ENCODE measurements around the gene IRF3.

GRCh38 chr19:49681830-49682229 lies 16.2 kb upstream of the IRF3 start:
- TF ChIP-seq FOS (IDR thresholded peaks at IDR 0.05; ENCODE audit: low read depth, low read length) (no peak), CTCF (conservative IDR thresholded peaks at IDR 0.05; ENCODE audit: low read depth, low read length) (no peak), MXI1 (IDR thresholded peaks at IDR 0.05; ENCODE audit: borderline replicate concordance, low read depth, low read length) (no peak), POLR2A (IDR thresholded peaks at IDR 0.05; ENCODE audit: low read depth, low read length) (no peak), CEBPB (IDR thresholded peaks at IDR 0.05; ENCODE audit: low read depth, low read length) (no peak), MAZ (IDR thresholded peaks at IDR 0.05; ENCODE audit: borderline replicate concordance, low read depth, low read length) (no peak), RFX5 (IDR thresholded peaks at IDR 0.05; ENCODE audit: low read depth, low read length) (no peak), CHD1 (IDR thresholded peaks at IDR 0.05; ENCODE audit: low read depth, low read length) (no peak), USF2 (IDR thresholded peaks at IDR 0.05; ENCODE audit: low read depth, low read length) (no peak), RAD21 (IDR thresholded peaks at IDR 0.05; ENCODE audit: low read length) (no peak), NFE2L2 (IDR thresholded peaks at IDR 0.05; ENCODE audit: low read depth, low read length) (no peak), SMC3 (IDR thresholded peaks at IDR 0.05; ENCODE audit: low read depth, low read length) (no peak), BHLHE40 (IDR thresholded peaks at IDR 0.05; ENCODE audit: low read depth, low read length) (no peak), ELK1 (IDR thresholded peaks at IDR 0.05; ENCODE audit: borderline replicate concordance, low read depth, low read length) (no peak)

Data from IMR-90 (cell line).